ENCODE results near the gene STEAP3. TPM values are rescaled to one million over a fixed set of nuclear protein-coding genes. Genes with fewer than 3 reads are reported as not detected.

The STEAP3 gene
- total RNA-seq, 1 donor: 13.5 TPM

Other genes with a start within 250 kb of the STEAP3 start
- not detected for gene C1QL2, start 65.1 kb upstream of the STEAP3 start, total RNA-seq
- 4.0 TPM for gene C2orf76, start 143.0 kb downstream of the STEAP3 start, total RNA-seq
- 23.2 TPM for gene DBI, start 143.1 kb downstream of the STEAP3 start, total RNA-seq
- not detected for gene TMEM37, start 208.0 kb downstream of the STEAP3 start, total RNA-seq